Measurements from ENCODE around the gene FAM204A.

GRCh38 chr10:118356628-118357027 is 14.5 kb upstream of the FAM204A start:
- no peak for TF ChIP-seq OSR1 (CRISPR knock-in tag; IDR thresholded peaks at IDR 0.05)
- no peak for TF ChIP-seq TOX (CRISPR knock-in tag; IDR thresholded peaks at IDR 0.05; ENCODE audit: borderline replicate concordance)
- no peak for TF ChIP-seq GLIS3 (CRISPR knock-in tag; IDR thresholded peaks at IDR 0.05)
- TF ChIP-seq ZC3H10 (CRISPR knock-in tag; IDR thresholded peaks at IDR 0.05): no peak
- no peak for TF ChIP-seq BACH2 (CRISPR knock-in tag; IDR thresholded peaks at IDR 0.05; ENCODE audit: borderline replicate concordance)
- TF ChIP-seq ZNF70 (CRISPR knock-in tag; IDR thresholded peaks at IDR 0.05): no peak
